ENCODE data around the gene WDR37.
"Not testable (repeated sequence)": the region's sequence is repeated elsewhere in the genome, so short reads cannot be mapped to it uniquely, and the experiment has no call there.

Gene WDR37

GRCh38 chr10:1056326-1057105, at the start of gene WDR37:
TSS of gene WDR37 (plus strand) at chr10:1056385. CDS start at chr10:1072156, 15,771 bp downstream.
- Histone ChIP-seq H2AFZ (ENCODE audit: low read length, unreplicated experiment) (peak within 1 kb of the TSS; percentile 55), H3K79me2 (ENCODE audit: control insufficient read depth, insufficient read depth, low read length, unreplicated experiment) (peaks cover 92% of the 10 kb centered on the region)

GRCh38 chr10:1006573-1006972, 49.6 kb upstream of the WDR37 start:
- Histone ChIP-seq H3K36me3 (ENCODE audit: insufficient read depth, low read length) (peaks cover 61% of the 10 kb centered on the region), H3K4me1 (ENCODE audit: control insufficient read depth, insufficient read depth, low read length, unreplicated experiment) (no peaks in the 10 kb centered on the region), H3K27me3 (ENCODE audit: insufficient read depth, low read length) (no peaks in the 10 kb centered on the region), H3K79me2 (ENCODE audit: control insufficient read depth, insufficient read depth, low read length, unreplicated experiment) (peaks cover 34% of the 10 kb centered on the region), H3K4me3 (ENCODE audit: low read depth, low read length) (no peak overlapping the region), H2AFZ (ENCODE audit: low read length, unreplicated experiment) (no peak overlapping the region), H3K27ac (ENCODE audit: low read depth, low read length) (no peak overlapping the region)

More at GRCh38 chr10:1056326-1057105, at the start of gene WDR37:
- peak within 1 kb of the TSS; percentile 87 for H3K4me3 ChIP-seq (ENCODE audit: low read depth, low read length)
- peaks cover 33% of the 10 kb centered on the region for H3K4me1 ChIP-seq (ENCODE audit: control insufficient read depth, insufficient read depth, low read length, unreplicated experiment)
- H3K36me3 ChIP-seq (ENCODE audit: insufficient read depth, low read length): peaks cover 15% of the 10 kb centered on the region
- no peaks in the 10 kb centered on the region for H3K27me3 ChIP-seq (ENCODE audit: insufficient read depth, low read length)
- H3K27ac ChIP-seq (ENCODE audit: low read depth, low read length): peak within 1 kb of the TSS; percentile 96

DNA sequence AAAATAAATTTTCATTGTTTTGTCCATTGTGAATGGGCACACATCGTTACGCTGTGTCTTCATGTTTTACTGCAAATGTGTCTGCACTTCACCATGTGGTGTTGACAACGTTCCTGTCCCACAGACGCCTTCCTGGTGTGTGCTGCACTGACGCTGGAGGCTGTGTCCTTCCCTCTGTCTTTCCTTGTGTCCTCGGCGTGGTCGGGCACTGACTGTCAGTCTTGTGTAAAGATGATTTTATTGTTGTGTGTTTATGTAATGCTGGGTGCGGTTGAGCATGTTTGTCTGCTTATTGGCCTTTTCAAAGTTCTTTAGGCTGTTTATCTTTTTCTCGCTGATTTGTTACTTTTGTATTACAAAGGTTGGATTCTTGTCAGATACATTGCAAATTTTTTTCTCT, 48.6 kb upstream of the WDR37 start:
- Histone ChIP-seq H3K27ac (ENCODE audit: low read depth, low read length) (no peak overlapping the region), H3K4me1 (ENCODE audit: control insufficient read depth, insufficient read depth, low read length, unreplicated experiment) (no peaks in the 10 kb centered on the region), H3K4me3 (ENCODE audit: low read depth, low read length) (no peak overlapping the region), H3K27me3 (ENCODE audit: insufficient read depth, low read length) (no peaks in the 10 kb centered on the region), H2AFZ (ENCODE audit: low read length, unreplicated experiment) (no peak overlapping the region), H3K79me2 (ENCODE audit: control insufficient read depth, insufficient read depth, low read length, unreplicated experiment) (peaks cover 27% of the 10 kb centered on the region), H3K36me3 (ENCODE audit: insufficient read depth, low read length) (peaks cover 51% of the 10 kb centered on the region)

GRCh38 chr10:1009071-1009494, 47.1 kb upstream of the WDR37 start:
- Histone ChIP-seq H3K79me2 (ENCODE audit: control insufficient read depth, insufficient read depth, low read length, unreplicated experiment) (peaks cover 12% of the 10 kb centered on the region), H3K4me1 (ENCODE audit: control insufficient read depth, insufficient read depth, low read length, unreplicated experiment) (no peaks in the 10 kb centered on the region), H3K4me3 (ENCODE audit: low read depth, low read length) (no peak overlapping the region), H3K36me3 (ENCODE audit: insufficient read depth, low read length) (peaks cover 38% of the 10 kb centered on the region), H3K27me3 (ENCODE audit: insufficient read depth, low read length) (no peaks in the 10 kb centered on the region), H3K27ac (ENCODE audit: low read depth, low read length) (no peak overlapping the region), H2AFZ (ENCODE audit: low read length, unreplicated experiment) (no peak overlapping the region)

DNA sequence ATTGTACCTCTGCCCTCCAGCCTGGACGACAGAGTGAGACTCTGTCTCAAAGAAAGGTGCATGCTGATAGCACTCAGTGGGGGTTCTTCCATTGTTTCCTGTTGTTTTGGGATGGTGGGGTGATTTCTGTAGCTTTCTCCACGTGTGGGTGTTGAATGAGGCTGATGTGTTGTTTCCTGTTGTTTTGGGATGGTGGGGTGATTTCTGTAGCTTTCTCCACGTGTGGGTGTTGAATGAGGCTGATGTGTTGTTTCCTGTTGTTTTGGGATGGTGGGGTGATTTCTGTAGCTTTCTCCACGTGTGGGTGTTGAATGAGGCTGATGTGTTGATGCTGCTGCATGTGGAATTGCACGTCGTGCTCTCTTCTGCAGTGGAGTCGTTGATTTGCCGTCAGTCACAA, 46.2 kb upstream of the WDR37 start:
- H3K36me3 ChIP-seq (ENCODE audit: insufficient read depth, low read length): peaks cover 34% of the 10 kb centered on the region
- H3K27me3 ChIP-seq (ENCODE audit: insufficient read depth, low read length); H3K4me3 ChIP-seq (ENCODE audit: low read depth, low read length); H3K4me1 ChIP-seq (ENCODE audit: control insufficient read depth, insufficient read depth, low read length, unreplicated experiment); H3K79me2 ChIP-seq (ENCODE audit: control insufficient read depth, insufficient read depth, low read length, unreplicated experiment); H3K27ac ChIP-seq (ENCODE audit: low read depth, low read length); H2AFZ ChIP-seq (ENCODE audit: low read length, unreplicated experiment): not testable (repeated sequence)

GRCh38 chr10:1010703-1011102, 45.5 kb upstream of the WDR37 start:
- Histone ChIP-seq H3K27ac (ENCODE audit: low read depth, low read length) (no peak overlapping the region), H3K4me3 (ENCODE audit: low read depth, low read length) (no peak overlapping the region), H2AFZ (ENCODE audit: low read length, unreplicated experiment) (no peak overlapping the region), H3K4me1 (ENCODE audit: control insufficient read depth, insufficient read depth, low read length, unreplicated experiment) (no peaks in the 10 kb centered on the region), H3K36me3 (ENCODE audit: insufficient read depth, low read length) (peaks cover 30% of the 10 kb centered on the region), H3K79me2 (ENCODE audit: control insufficient read depth, insufficient read depth, low read length, unreplicated experiment) (peaks cover 2% of the 10 kb centered on the region), H3K27me3 (ENCODE audit: insufficient read depth, low read length) (no peaks in the 10 kb centered on the region)

DNA sequence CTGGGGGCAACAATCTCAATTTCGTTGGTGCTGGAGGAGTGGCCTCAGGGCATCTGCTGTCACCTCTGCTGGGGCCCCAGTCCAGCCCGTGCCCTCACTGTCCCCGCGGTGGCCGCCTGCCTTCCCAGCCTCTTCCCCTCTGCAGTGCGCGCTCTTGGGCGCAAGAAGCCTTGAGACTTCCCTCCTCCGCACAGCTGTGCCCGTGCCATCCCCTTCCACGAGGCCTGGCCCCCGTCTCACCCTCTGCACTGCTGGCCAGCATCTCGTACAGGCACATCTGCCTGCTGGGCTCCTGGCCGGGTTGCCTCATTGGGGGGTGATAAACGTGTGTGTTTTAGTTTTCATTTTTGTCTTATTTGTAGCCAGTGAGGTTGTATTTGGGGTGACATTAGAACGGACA, 44.5 kb upstream of the WDR37 start:
- Histone ChIP-seq H3K27ac (ENCODE audit: low read depth, low read length) (no peak overlapping the region), H3K4me1 (ENCODE audit: control insufficient read depth, insufficient read depth, low read length, unreplicated experiment) (no peaks in the 10 kb centered on the region), H3K4me3 (ENCODE audit: low read depth, low read length) (no peak overlapping the region), H3K79me2 (ENCODE audit: control insufficient read depth, insufficient read depth, low read length, unreplicated experiment) (peaks cover 2% of the 10 kb centered on the region), H2AFZ (ENCODE audit: low read length, unreplicated experiment) (no peak overlapping the region), H3K36me3 (ENCODE audit: insufficient read depth, low read length) (peaks cover 35% of the 10 kb centered on the region), H3K27me3 (ENCODE audit: insufficient read depth, low read length) (no peaks in the 10 kb centered on the region)

GRCh38 chr10:1015688-1016087, 40.5 kb upstream of the WDR37 start:
- Histone ChIP-seq H2AFZ (ENCODE audit: low read length, unreplicated experiment) (no peak overlapping the region), H3K4me3 (ENCODE audit: low read depth, low read length) (no peak overlapping the region), H3K36me3 (ENCODE audit: insufficient read depth, low read length) (peaks cover 37% of the 10 kb centered on the region), H3K4me1 (ENCODE audit: control insufficient read depth, insufficient read depth, low read length, unreplicated experiment) (no peaks in the 10 kb centered on the region), H3K79me2 (ENCODE audit: control insufficient read depth, insufficient read depth, low read length, unreplicated experiment) (no peaks in the 10 kb centered on the region), H3K27ac (ENCODE audit: low read depth, low read length) (no peak overlapping the region), H3K27me3 (ENCODE audit: insufficient read depth, low read length) (no peaks in the 10 kb centered on the region)

GRCh38 chr10:1019362-1019761, 36.8 kb upstream of the WDR37 start:
- H2AFZ ChIP-seq (ENCODE audit: low read length, unreplicated experiment): no peak overlapping the region
- H3K36me3 ChIP-seq (ENCODE audit: insufficient read depth, low read length): peaks cover 30% of the 10 kb centered on the region
- H3K27ac ChIP-seq (ENCODE audit: low read depth, low read length): no peak overlapping the region
- H3K79me2 ChIP-seq (ENCODE audit: control insufficient read depth, insufficient read depth, low read length, unreplicated experiment): no peaks in the 10 kb centered on the region
- H3K4me1 ChIP-seq (ENCODE audit: control insufficient read depth, insufficient read depth, low read length, unreplicated experiment): no peaks in the 10 kb centered on the region
- no peaks in the 10 kb centered on the region for H3K27me3 ChIP-seq (ENCODE audit: insufficient read depth, low read length)
- no peak overlapping the region for H3K4me3 ChIP-seq (ENCODE audit: low read depth, low read length)

DNA sequence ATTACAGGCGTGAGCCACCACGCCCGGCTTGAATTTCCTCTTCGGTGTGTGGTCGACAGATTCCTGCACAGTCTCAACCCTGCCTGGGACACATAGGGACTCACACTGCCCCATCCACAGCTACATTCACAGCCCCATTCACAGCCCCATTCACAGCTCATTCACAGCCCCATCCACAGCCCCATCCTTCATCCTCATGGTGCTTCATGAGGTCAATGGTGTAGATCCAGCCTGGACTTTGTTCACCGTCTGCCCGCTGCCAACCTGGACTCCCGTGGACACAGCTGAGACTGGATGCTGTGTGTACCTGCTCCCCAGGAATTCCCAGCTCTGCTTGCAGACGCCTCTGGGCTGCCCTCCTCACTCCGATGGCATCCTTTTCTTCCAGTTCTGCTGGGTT, 35.7 kb upstream of the WDR37 start:
- no peaks in the 10 kb centered on the region for H3K4me1 ChIP-seq (ENCODE audit: control insufficient read depth, insufficient read depth, low read length, unreplicated experiment)
- H3K79me2 ChIP-seq (ENCODE audit: control insufficient read depth, insufficient read depth, low read length, unreplicated experiment): no peaks in the 10 kb centered on the region
- H2AFZ ChIP-seq (ENCODE audit: low read length, unreplicated experiment): no peak overlapping the region
- no peak overlapping the region for H3K4me3 ChIP-seq (ENCODE audit: low read depth, low read length)
- no peaks in the 10 kb centered on the region for H3K27me3 ChIP-seq (ENCODE audit: insufficient read depth, low read length)
- H3K36me3 ChIP-seq (ENCODE audit: insufficient read depth, low read length): peaks cover 26% of the 10 kb centered on the region
- no peak overlapping the region for H3K27ac ChIP-seq (ENCODE audit: low read depth, low read length)

- Histone ChIP-seq H3K4me1 (ENCODE audit: control insufficient read depth, insufficient read depth, low read length, unreplicated experiment) (no peaks in the 10 kb centered on the region), H3K79me2 (ENCODE audit: control insufficient read depth, insufficient read depth, low read length, unreplicated experiment) (no peaks in the 10 kb centered on the region), H3K36me3 (ENCODE audit: insufficient read depth, low read length) (peaks cover 23% of the 10 kb centered on the region), H3K4me3 (ENCODE audit: low read depth, low read length) (no peak overlapping the region), H3K27ac (ENCODE audit: low read depth, low read length) (no peak overlapping the region), H2AFZ (ENCODE audit: low read length, unreplicated experiment) (no peak overlapping the region), H3K27me3 (ENCODE audit: insufficient read depth, low read length) (no peaks in the 10 kb centered on the region)
These were observed 35.2 kb upstream of the WDR37 start for GRCh38 chr10:1020958-1021357.

Measured in ACC112 (cell line).